HUES64 (cell line): ENCODE measurements around the gene GALNT15.

Experiments
- H3K27ac ChIP-seq: 2 replicates; pipeline ENCODE4 v1.7.0; 2013; ENCODE audit warnings: low read depth, low read length, inconsistent platforms
- H3K27me3 ChIP-seq: 2 replicates; pipeline ENCODE4 v1.6.1; 2013; ENCODE audit warnings: mild to moderate bottlenecking, low read length; ENCODE audit not compliant: insufficient read depth
- H3K36me3 ChIP-seq: 2 replicates; pipeline ENCODE4 v1.6.1; 2013; ENCODE audit warnings: mild to moderate bottlenecking, low read length; ENCODE audit not compliant: insufficient read depth
- H3K4me1 ChIP-seq: 2 replicates; pipeline ENCODE4 v1.6.1; 2013; ENCODE audit warnings: mild to moderate bottlenecking, low read length, moderate library complexity; ENCODE audit not compliant: insufficient read depth
- H3K4me3 ChIP-seq: 2 replicates; pipeline ENCODE4 v1.5.1; 2013; ENCODE audit warnings: mild to moderate bottlenecking, low read length, moderate library complexity
- H3K9ac ChIP-seq: 2 replicates; pipeline ENCODE4 v1.6.1; 2013; ENCODE audit warnings: mild to moderate bottlenecking, low read depth, low read length
- H3K9me3 ChIP-seq: 2 replicates; pipeline ENCODE4 v1.6.1; 2013; ENCODE audit warnings: low read depth, low read length; ENCODE audit not compliant: insufficient read depth
- WGBS: fragments of 150-250, 120-280 bp; methylation state at CpG from one replicate; pipeline ENCODE4 v1.1.7; 2013; ENCODE audit warnings: missing lambda C conversion rate; 5-methylcytosine and 5-hydroxymethylcytosine counted together

The GALNT15 gene

GRCh38 chr3:16229681-16230080, 55.2 kb downstream of the GALNT15 start:
- no peaks in the 10 kb centered on the region for H3K9me3 ChIP-seq
- no peak overlapping the region for H3K27ac ChIP-seq
- H3K36me3 ChIP-seq = no peaks in the 10 kb centered on the region
- no peak overlapping the region for H3K9ac ChIP-seq
- no peaks in the 10 kb centered on the region for H3K4me1 ChIP-seq
- H3K27me3 ChIP-seq = no peaks in the 10 kb centered on the region
- no peak overlapping the region for H3K4me3 ChIP-seq

DNA sequence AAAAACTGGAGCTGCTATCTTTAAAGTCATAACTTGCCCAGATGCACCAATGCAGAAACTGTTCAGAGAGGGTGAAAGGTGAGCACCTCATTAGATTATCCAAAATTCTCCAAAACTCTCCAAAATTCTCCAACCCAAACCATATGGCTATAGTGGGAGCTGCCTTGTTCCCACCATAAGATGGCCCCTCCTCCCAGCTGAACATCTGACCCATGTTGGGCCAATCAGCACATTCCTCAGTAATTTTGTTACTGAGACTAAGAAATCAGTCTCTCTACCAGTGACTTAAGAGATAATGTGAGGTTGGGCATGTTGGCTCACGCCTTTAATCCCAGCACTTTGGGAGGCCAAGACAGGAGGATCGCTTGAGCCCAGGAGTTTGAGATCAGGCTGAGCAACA, 57.5 kb downstream of the GALNT15 start:
- Histone ChIP-seq H3K27me3 (no peaks in the 10 kb centered on the region), H3K4me1 (no peaks in the 10 kb centered on the region), H3K9me3 (no peaks in the 10 kb centered on the region), H3K27ac (no peak overlapping the region), H3K4me3 (no peak overlapping the region), H3K9ac (no peak overlapping the region), H3K36me3 (no peaks in the 10 kb centered on the region)
- 95% methylated on average over 2 of the region's 2 CpGs for WGBS

GRCh38 chr3:16233806-16234205, 59.3 kb downstream of the GALNT15 start:
- no peak overlapping the region for H3K27ac ChIP-seq
- H3K4me1 ChIP-seq = no peaks in the 10 kb centered on the region
- H3K9ac ChIP-seq = no peak overlapping the region
- no peak overlapping the region for H3K4me3 ChIP-seq
- no peaks in the 10 kb centered on the region for H3K27me3 ChIP-seq
- no peaks in the 10 kb centered on the region for H3K36me3 ChIP-seq
- H3K9me3 ChIP-seq = no peaks in the 10 kb centered on the region
- 96% methylated on average over 1 of the region's 1 CpG for WGBS

- H3K9me3 ChIP-seq = no peaks in the 10 kb centered on the region
- no peaks in the 10 kb centered on the region for H3K27me3 ChIP-seq
- H3K4me3 ChIP-seq = no peak overlapping the region
- no peak overlapping the region for H3K27ac ChIP-seq
- H3K36me3 ChIP-seq = no peaks in the 10 kb centered on the region
- no CpG with 5 or more reads among the region's 2 CpGs for WGBS
- H3K4me1 ChIP-seq = no peaks in the 10 kb centered on the region
- no peak overlapping the region for H3K9ac ChIP-seq
These were observed 59.8 kb downstream of the GALNT15 start for GRCh38 chr3:16234281-16234680.

DNA sequence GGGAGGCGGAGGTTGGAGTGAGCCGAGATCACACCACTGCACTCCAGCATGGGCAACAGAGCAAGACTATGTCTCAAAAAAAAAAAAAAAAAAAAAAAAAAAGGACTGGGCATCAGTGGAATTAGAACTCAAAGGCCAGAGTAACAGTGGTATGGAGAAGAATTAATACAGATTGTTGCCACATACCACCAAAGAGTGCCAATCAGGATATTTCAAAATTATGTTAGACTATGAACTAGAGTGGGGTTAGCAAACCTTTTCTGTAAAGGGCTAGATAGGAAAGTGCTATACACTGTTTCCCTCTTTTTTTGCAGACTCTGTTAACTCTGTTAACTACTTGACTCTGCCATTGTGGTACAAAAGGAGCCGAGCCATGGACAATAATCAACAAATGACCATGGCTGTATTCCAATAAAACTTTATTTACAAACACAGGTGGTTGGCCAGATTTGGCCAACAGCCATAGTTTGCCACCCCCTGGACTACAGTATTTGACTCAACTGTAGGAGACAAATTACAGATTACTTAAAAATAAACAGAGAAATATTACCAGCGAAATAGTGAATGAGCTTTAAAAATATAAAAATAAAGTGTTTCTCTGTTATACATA, 61.7 kb downstream of the GALNT15 start:
- Histone ChIP-seq H3K9ac (no peak overlapping the region), H3K4me1 (no peaks in the 10 kb centered on the region), H3K9me3 (no peaks in the 10 kb centered on the region), H3K27me3 (no peaks in the 10 kb centered on the region), H3K4me3 (no peak overlapping the region), H3K27ac (no peak overlapping the region), H3K36me3 (no peaks in the 10 kb centered on the region)
- WGBS = 89% methylated on average over 3 of the region's 4 CpGs

DNA sequence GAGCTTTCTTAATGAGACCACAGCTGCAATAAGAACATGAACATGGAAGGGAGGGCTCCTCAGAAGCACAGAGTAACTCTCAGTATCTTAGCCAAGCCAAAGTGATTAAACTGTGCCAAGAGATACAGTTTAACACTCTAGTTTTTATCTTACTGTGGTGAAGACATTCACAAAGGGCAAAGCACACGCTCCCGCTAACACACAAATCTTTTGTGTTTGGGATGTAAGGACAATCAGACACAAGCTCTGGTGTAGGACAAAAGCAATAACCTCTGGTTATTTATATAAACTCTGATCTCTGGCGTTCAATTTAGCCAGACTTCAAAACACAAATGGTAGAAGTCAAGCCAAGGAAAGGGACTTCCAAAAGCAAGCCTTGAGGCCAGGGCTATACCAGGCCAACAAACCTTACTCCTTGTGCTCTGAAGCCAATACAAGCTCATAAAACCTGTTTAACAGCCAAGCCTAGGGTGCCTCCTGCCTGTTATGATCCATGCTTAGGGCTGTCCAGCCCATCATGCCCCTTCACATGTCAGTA, 62.4 kb downstream of the GALNT15 start:
- no peak overlapping the region for H3K9ac ChIP-seq
- no peaks in the 10 kb centered on the region for H3K4me1 ChIP-seq
- H3K9me3 ChIP-seq = no peaks in the 10 kb centered on the region
- no peak overlapping the region for H3K4me3 ChIP-seq
- WGBS = 97% methylated on average over 3 of the region's 3 CpGs
- no peak overlapping the region for H3K27ac ChIP-seq
- no peaks in the 10 kb centered on the region for H3K36me3 ChIP-seq
- H3K27me3 ChIP-seq = no peaks in the 10 kb centered on the region

GRCh38 chr3:16239086-16239770, 64.7 kb downstream of the GALNT15 start:
- no peak overlapping the region for H3K27ac ChIP-seq

DNA sequence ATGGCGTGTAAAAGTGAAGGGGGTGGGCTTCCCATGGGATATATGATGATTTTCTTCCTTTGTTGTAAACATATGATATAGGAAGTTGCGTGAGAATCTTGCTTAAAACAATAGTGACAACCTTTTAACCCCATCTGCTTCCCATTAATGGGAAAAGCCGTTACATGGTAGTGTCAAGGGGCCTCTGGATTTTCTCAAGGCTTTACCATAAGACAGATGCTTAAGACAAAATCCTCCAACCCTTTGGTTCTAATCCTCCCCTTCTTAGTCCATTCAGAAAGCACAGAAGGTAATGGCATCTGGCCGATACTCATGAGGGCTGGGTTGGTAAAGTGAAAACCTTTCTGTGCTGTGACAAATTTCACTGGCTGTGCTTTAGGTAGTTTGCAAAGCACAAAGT, 65.3 kb downstream of the GALNT15 start:
- Histone ChIP-seq H3K9ac (no peak overlapping the region), H3K4me3 (no peak overlapping the region), H3K4me1 (no peaks in the 10 kb centered on the region), H3K27me3 (no peaks in the 10 kb centered on the region), H3K36me3 (no peaks in the 10 kb centered on the region), H3K27ac (no peak overlapping the region), H3K9me3 (no peaks in the 10 kb centered on the region)
- WGBS = 88% methylated on average over 4 of the region's 4 CpGs

More at GRCh38 chr3:16239086-16239770, 64.7 kb downstream of the GALNT15 start:
- WGBS = 94% methylated on average over 3 of the region's 3 CpGs
- no peaks in the 10 kb centered on the region for H3K36me3 ChIP-seq
- no peaks in the 10 kb centered on the region for H3K9me3 ChIP-seq
- H3K27me3 ChIP-seq = no peaks in the 10 kb centered on the region
- H3K9ac ChIP-seq = no peak overlapping the region
- no peak overlapping the region for H3K4me3 ChIP-seq
- H3K4me1 ChIP-seq = no peaks in the 10 kb centered on the region

DNA sequence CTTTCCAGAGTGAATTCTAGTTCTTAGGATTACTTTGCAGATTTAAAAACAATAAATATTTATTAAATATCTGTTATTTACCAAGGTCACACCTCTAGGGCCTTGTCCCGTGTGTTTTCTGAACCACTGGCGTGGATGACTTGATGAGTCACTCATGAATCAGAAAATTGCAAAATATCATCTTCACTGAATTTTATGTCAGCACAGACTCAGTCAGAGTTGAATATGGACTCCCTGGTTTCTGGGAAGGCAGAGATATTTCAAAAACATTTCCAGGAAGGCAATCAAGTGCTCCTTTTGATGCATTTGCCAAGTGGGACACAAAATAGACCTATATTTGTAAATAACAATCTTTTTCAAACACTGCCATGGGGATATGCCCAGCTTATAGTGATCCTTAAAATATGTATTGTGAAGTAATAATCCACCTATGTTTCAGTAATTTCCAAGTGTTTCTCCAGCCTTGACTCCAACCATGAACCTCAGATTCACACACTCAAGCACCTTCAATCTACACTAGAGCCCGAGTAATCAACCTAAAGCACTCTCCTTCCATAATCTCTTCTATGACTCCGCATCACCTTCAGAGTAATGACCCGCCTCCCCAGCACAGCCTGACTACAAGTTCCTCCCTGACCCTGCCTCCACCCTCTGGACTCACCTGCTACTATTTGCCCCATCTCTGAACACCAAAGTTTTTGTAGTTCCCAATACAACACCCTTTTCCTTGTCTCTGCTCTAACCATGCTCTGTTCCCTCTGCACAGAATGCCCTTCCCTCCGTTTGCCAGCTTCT, 65.9 kb downstream of the GALNT15 start:
- H3K27me3 ChIP-seq = no peaks in the 10 kb centered on the region
- H3K9me3 ChIP-seq = no peaks in the 10 kb centered on the region
- no peaks in the 10 kb centered on the region for H3K4me1 ChIP-seq
- H3K9ac ChIP-seq = no peak overlapping the region
- 89% methylated on average over 6 of the region's 6 CpGs for whole genome bisulfite sequencing
- H3K4me3 ChIP-seq = no peak overlapping the region
- no peak overlapping the region for H3K27ac ChIP-seq
- H3K36me3 ChIP-seq = no peaks in the 10 kb centered on the region

DNA sequence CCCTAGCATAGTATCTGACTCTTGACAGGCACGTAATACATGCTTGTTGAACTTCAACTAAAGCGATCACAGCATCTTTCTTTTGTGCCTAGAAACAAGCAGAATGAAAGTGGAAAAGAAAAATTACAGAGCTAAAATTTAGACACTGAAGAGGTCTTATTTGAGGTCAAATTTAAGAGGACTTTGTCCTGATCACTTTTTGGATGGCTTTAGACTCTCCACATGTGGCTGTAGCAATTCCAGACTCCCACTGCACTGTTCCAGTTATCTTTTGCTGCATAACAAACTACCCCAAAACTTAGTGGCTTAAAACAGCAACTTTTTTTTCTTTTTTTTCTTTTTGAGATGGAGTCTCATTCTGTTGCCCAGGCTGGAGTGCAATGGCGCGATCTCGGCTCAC, 66.7 kb downstream of the GALNT15 start:
- WGBS = 97% methylated on average over 5 of the region's 5 CpGs
- Histone ChIP-seq H3K36me3 (no peaks in the 10 kb centered on the region), H3K4me3 (no peak overlapping the region), H3K4me1 (no peaks in the 10 kb centered on the region), H3K27ac (no peak overlapping the region), H3K27me3 (no peaks in the 10 kb centered on the region), H3K9me3 (no peaks in the 10 kb centered on the region), H3K9ac (no peak overlapping the region)

DNA sequence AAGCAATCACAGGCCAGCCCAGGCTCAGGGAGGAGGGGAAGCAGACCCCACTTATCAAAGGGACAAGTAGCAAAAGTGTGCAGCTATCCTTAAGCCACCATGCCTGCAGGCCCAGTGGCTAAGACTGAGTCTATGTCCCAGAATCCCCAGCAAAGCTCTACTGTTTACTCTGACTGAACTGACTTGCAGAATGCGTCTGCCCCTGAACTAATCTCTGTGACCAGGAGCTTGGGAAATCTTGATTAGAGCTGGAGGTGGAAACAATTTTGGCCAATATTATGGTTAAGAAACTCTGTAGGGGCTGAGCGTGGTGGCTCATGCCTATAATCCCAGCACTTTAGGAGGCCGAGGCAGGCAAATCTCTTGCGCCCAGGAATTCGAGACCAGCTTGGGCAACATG, 67.7 kb downstream of the GALNT15 start:
- no peak overlapping the region for H3K4me3 ChIP-seq
- H3K9ac ChIP-seq = no peak overlapping the region
- H3K9me3 ChIP-seq = no peaks in the 10 kb centered on the region
- H3K27me3 ChIP-seq = no peaks in the 10 kb centered on the region
- no peaks in the 10 kb centered on the region for H3K36me3 ChIP-seq
- no peaks in the 10 kb centered on the region for H3K4me1 ChIP-seq
- H3K27ac ChIP-seq = no peak overlapping the region
- WGBS = 92% methylated on average over 5 of the region's 5 CpGs
